Measurements from ENCODE around the gene PHF14.

- TF ChIP-seq ESRRA (IDR thresholded peaks at IDR 0.05; ENCODE audit: borderline replicate concordance, low read length) (no peak), JUNB (IDR thresholded peaks at IDR 0.05) (no peak), USF2 (IDR thresholded peaks at IDR 0.05) (no peak), EP300 (IDR thresholded peaks at IDR 0.05) (no peak), TP53 (CRISPR knock-in tag; IDR thresholded peaks at IDR 0.05) (no peak), CHD2 (IDR thresholded peaks at IDR 0.05; ENCODE audit: low read length, partially characterized antibody) (no peak), ZFP36 (IDR thresholded peaks at IDR 0.05; ENCODE audit: borderline replicate concordance, partially characterized antibody) (no peak), JUN (IDR thresholded peaks at IDR 0.05) (no peak), POLR2AphosphoS2 (conservative IDR thresholded peaks at IDR 0.05; ENCODE audit: low read length) (no peak)
- TF ChIP-seq, protein P1, sequence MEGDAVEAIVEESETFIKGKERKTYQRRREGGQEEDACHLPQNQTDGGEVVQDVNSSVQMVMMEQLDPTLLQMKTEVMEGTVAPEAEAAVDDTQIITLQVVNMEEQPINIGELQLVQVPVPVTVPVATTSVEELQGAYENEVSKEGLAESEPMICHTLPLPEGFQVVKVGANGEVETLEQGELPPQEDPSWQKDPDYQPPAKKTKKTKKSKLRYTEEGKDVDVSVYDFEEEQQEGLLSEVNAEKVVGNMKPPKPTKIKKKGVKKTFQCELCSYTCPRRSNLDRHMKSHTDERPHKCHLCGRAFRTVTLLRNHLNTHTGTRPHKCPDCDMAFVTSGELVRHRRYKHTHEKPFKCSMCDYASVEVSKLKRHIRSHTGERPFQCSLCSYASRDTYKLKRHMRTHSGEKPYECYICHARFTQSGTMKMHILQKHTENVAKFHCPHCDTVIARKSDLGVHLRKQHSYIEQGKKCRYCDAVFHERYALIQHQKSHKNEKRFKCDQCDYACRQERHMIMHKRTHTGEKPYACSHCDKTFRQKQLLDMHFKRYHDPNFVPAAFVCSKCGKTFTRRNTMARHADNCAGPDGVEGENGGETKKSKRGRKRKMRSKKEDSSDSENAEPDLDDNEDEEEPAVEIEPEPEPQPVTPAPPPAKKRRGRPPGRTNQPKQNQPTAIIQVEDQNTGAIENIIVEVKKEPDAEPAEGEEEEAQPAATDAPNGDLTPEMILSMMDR (IDR thresholded peaks at IDR 0.05), result no peak
These were observed 108.4 kb downstream of the PHF14 start for GRCh38 chr7:11082121-11082520.

All from A549 (cell line).